Calu3 (cell line): ENCODE data around the gene COL18A1. TPM values are rescaled to one million over a fixed set of nuclear protein-coding genes. Genes with fewer than 3 reads are reported as not detected.

ENCODE experiments used
- BruUV-seq: library from RNA; stranded (reverse); fragments of 400-500 nt; replicated peaks from 2 replicates; lab custom pipeline; 2021; lab: Mats Ljungman, UMichigan
- CTCF ChIA-PET: fragments of 300-600 bp; sonication (Branson Sonifier 250); formaldehyde crosslinking; loops from one replicate; lab custom pipeline; 2022; ENCODE audit warnings: antibody characterized with exemption; lab: Charles Lee
- DNase-seq: peaks from one replicate; pipeline ENCODE4 v3.0.0; 2022
- H3K27ac Mint-ChIP-seq: one replicate; pipeline ENCODE4 v1.8.0; 2022; ENCODE audit warnings: mixed read lengths; ENCODE audit not compliant: unreplicated experiment
- H3K27me3 Mint-ChIP-seq: one replicate; pipeline ENCODE4 v1.8.0; 2022; ENCODE audit warnings: mixed read lengths; ENCODE audit not compliant: unreplicated experiment
- H3K36me3 Mint-ChIP-seq: one replicate; pipeline ENCODE4 v1.8.0; 2022; ENCODE audit warnings: mild to moderate bottlenecking, moderate library complexity, mixed read lengths; ENCODE audit not compliant: insufficient read depth, unreplicated experiment
- H3K4me1 Mint-ChIP-seq: one replicate; pipeline ENCODE4 v1.8.0; 2022; ENCODE audit warnings: mild to moderate bottlenecking, low read depth, mixed read lengths; ENCODE audit not compliant: unreplicated experiment
- H3K4me3 Mint-ChIP-seq: one replicate; pipeline ENCODE4 v1.8.0; 2022; ENCODE audit warnings: mild to moderate bottlenecking, low read depth, moderate library complexity, mixed read lengths; ENCODE audit not compliant: unreplicated experiment
- H3K9me3 Mint-ChIP-seq: one replicate; pipeline ENCODE4 v1.8.0; 2022; ENCODE audit warnings: low read depth, mixed read lengths; ENCODE audit not compliant: unreplicated experiment
- CTCF ChIP-seq: fragments of 200-600 bp; IDR thresholded peaks from one replicate; pipeline ENCODE4 v1.8.0; 2022; ENCODE audit warnings: antibody characterized with exemption; ENCODE audit not compliant: unreplicated experiment
- intact Hi-C: fragments of 100-400 bp; cut with micrococcal nuclease; formaldehyde crosslinking; loops from one replicate; pipeline ENCODE4 v1.10.0; 2022; ENCODE audit not compliant: unreplicated experiment
- total RNA-seq: library from RNA; stranded (reverse); gene quantifications from 2 replicates; pipeline ENCODE4 v1.2.3, GENCODE V29; 2022

The COL18A1 gene
- total RNA-seq, 1 experiment from 2014 or later: 82.9 TPM

- intact Hi-C loops: no loop called here
- no peaks in the 10 kb centered on the region for H3K9me3 Mint-ChIP-seq
- H3K27me3 Mint-ChIP-seq: no peaks in the 10 kb centered on the region
- H3K36me3 Mint-ChIP-seq: peaks cover 32% of the 10 kb centered on the region
- no peak for TF ChIP-seq CTCF
- no peaks in the 10 kb centered on the region for H3K4me1 Mint-ChIP-seq
- no peak overlapping the region for H3K27ac Mint-ChIP-seq
- H3K4me3 Mint-ChIP-seq: no peak overlapping the region
- DNase-seq: no peak
- no TSS peak for BruUV-seq
- CTCF ChIA-PET: no interaction called here
These were observed 105.5 kb downstream of the COL18A1 start for GRCh38 chr21:45510466-45510955.

- no peak for TF ChIP-seq CTCF
- intact Hi-C loops: no loop called here
- BruUV-seq: no TSS peak
- no peak for DNase-seq
- Mint-ChIP-seq H3K27ac (no peak overlapping the region), H3K36me3 (peaks cover 31% of the 10 kb centered on the region), H3K27me3 (no peaks in the 10 kb centered on the region), H3K4me3 (no peak overlapping the region), H3K9me3 (no peaks in the 10 kb centered on the region), H3K4me1 (no peaks in the 10 kb centered on the region)
- CTCF ChIA-PET: interaction anchor here (0.5 kb wide), 1 partner anchor 39 kb away, joined by 4 read pairs; no protein-coding TSS in a partner anchor
These were observed 106.0 kb downstream of the COL18A1 start for GRCh38 chr21:45511007-45511406.

GRCh38 chr21:45511661-45512431, 106.9 kb downstream of the COL18A1 start:
- intact Hi-C loops: no loop called here
- DNase-seq: no peak
- BruUV-seq: no TSS peak
- no peaks in the 10 kb centered on the region for H3K4me1 Mint-ChIP-seq
- H3K9me3 Mint-ChIP-seq: no peaks in the 10 kb centered on the region
- H3K27me3 Mint-ChIP-seq: no peaks in the 10 kb centered on the region
- CTCF ChIA-PET: no interaction called here
- H3K4me3 Mint-ChIP-seq: no peak overlapping the region
- TF ChIP-seq CTCF: no peak
- H3K36me3 Mint-ChIP-seq: peaks cover 29% of the 10 kb centered on the region
- H3K27ac Mint-ChIP-seq: no peak overlapping the region

GRCh38 chr21:45512626-45513002, 107.6 kb downstream of the COL18A1 start:
- no peak overlapping the region for H3K4me3 Mint-ChIP-seq
- H3K4me1 Mint-ChIP-seq: no peaks in the 10 kb centered on the region
- TSS peak; percentile 75 for BruUV-seq
- no peak for TF ChIP-seq CTCF
- H3K36me3 Mint-ChIP-seq: peaks cover 27% of the 10 kb centered on the region
- no peak for DNase-seq
- H3K27ac Mint-ChIP-seq: no peak overlapping the region
- intact Hi-C loops: no loop called here
- no peaks in the 10 kb centered on the region for H3K27me3 Mint-ChIP-seq
- CTCF ChIA-PET: no interaction called here
- no peaks in the 10 kb centered on the region for H3K9me3 Mint-ChIP-seq
